ENCODE data around the gene ZNF445.

The ZNF445 gene

GRCh38 chr3:44437800-44438199, 39.7 kb downstream of the ZNF445 start:
- no peak for TF ChIP-seq FOXP2 (optimal IDR thresholded peaks at IDR 0.05; ENCODE audit: control extremely low read depth, extremely low read length, insufficient read depth)
- no peaks in the 10 kb centered on the region for H3K9me3 ChIP-seq (ENCODE audit: low read depth, low read length)
- H3K4me3 ChIP-seq: no peak overlapping the region

DNA sequence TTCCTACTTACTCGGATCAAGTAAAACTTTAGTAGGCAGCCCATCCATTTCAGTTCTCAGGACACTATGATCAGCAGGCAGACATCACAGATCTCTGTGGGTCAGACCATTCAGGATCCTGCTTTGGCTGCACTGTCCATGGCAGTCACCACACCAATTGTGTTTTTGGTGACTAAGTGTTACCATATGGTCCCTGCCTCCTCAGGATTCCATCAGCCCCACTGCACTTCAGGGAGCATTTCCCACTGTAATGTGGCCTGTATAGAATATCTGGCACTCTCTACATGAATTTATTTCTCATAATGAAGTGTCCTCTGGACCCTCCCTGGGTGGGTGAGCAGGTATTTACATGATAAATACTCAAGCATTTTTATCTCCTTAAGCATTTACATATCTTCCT, 41.3 kb downstream of the ZNF445 start:
- TF ChIP-seq POLR2AphosphoS5 (IDR thresholded peaks at IDR 0.05; ENCODE audit: borderline replicate concordance, low read depth, low read length): no peak
- no peak for TF ChIP-seq EZH2 (IDR thresholded peaks at IDR 0.05)
- no peak for TF ChIP-seq FOXP2 (optimal IDR thresholded peaks at IDR 0.05; ENCODE audit: control extremely low read depth, extremely low read length, insufficient read depth)
- H3K4me3 ChIP-seq: no peak overlapping the region

More at GRCh38 chr3:44437800-44438199, 39.7 kb downstream of the ZNF445 start:
- Histone ChIP-seq H3K36me3 (ENCODE audit: insufficient read depth, low read length) (no peaks in the 10 kb centered on the region; the same call in 1 of the 2 replicates), H3K27ac (no peak overlapping the region), H3K9ac (ENCODE audit: insufficient read length) (no peak overlapping the region)
- no peak for DNase-seq (ENCODE audit: low read depth, low spot score)

GRCh38 chr3:44434834-44435510, 42.5 kb downstream of the ZNF445 start:
- Histone ChIP-seq H3K4me3 (no peak overlapping the region), H3K27ac (no peak overlapping the region), H3K36me3 (ENCODE audit: insufficient read depth, low read length) (no peaks in the 10 kb centered on the region), H3K9me3 (ENCODE audit: low read depth, low read length) (no peaks in the 10 kb centered on the region), H3K9ac (ENCODE audit: insufficient read length) (no peak overlapping the region)
- TF ChIP-seq EZH2 (IDR thresholded peaks at IDR 0.05) (no peak), FOXP2 (optimal IDR thresholded peaks at IDR 0.05; ENCODE audit: control extremely low read depth, extremely low read length, insufficient read depth) (no peak), POLR2AphosphoS5 (IDR thresholded peaks at IDR 0.05; ENCODE audit: borderline replicate concordance, low read depth, low read length) (no peak)
- DNase-seq (ENCODE audit: low read depth, low spot score): no peak

More for the DNA sequence above, 41.3 kb downstream of the ZNF445 start:
- H3K9me3 ChIP-seq (ENCODE audit: low read depth, low read length): no peaks in the 10 kb centered on the region
- H3K36me3 ChIP-seq (ENCODE audit: insufficient read depth, low read length): no peaks in the 10 kb centered on the region
- H3K27ac ChIP-seq: no peak overlapping the region
- DNase-seq (ENCODE audit: low read depth, low spot score): no peak
- H3K9ac ChIP-seq (ENCODE audit: insufficient read length): no peak overlapping the region

DNA sequence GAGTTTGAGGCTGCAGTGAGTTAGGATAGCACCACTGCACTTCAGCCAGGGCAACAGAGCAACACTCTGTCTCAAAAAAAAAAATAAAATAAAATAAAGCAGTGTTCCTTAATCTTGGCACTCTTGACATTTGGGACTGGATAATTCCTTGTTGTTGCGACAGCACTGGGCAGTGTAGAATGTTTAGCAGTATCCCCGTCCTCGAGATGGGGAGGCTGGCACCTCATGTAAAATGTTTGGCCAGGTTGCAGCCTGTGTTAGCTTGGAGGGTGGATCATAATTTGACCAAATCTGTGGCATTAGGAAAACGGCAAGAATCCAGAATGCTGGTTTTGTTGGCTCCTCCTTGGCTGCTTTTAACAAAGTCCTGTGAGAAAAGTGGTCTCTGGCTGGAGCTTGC, 47.0 kb downstream of the ZNF445 start:
- H3K36me3 ChIP-seq (ENCODE audit: insufficient read depth, low read length): no peaks in the 10 kb centered on the region

DNA sequence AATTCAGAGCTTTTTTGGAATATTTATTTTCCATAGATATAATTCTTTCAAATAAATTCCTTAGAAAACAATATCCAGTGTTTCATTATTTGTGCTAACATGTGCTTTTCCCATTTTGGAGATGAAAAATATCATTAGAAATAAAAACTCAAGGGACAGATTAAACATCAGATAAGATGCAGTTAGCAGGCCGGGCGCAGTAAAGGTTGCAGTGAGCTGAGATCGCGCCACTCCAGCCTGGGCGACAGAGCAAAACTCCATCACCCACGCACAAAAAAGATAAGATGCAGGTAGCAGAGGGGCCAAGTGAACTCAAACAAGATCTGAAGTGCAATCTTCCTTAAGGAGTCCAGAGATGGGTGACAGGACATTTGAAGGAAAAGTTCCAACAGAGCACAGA, 48.0 kb downstream of the ZNF445 start:
- no peak for DNase-seq (ENCODE audit: low read depth, low spot score)
- Histone ChIP-seq H3K9ac (ENCODE audit: insufficient read length) (no peak overlapping the region), H3K4me3 (no peak overlapping the region), H3K36me3 (ENCODE audit: insufficient read depth, low read length) (no peaks in the 10 kb centered on the region), H3K27ac (no peak overlapping the region), H3K9me3 (ENCODE audit: low read depth, low read length) (no peaks in the 10 kb centered on the region)
- TF ChIP-seq POLR2AphosphoS5 (IDR thresholded peaks at IDR 0.05; ENCODE audit: borderline replicate concordance, low read depth, low read length) (no peak), EZH2 (IDR thresholded peaks at IDR 0.05) (no peak), FOXP2 (optimal IDR thresholded peaks at IDR 0.05; ENCODE audit: control extremely low read depth, extremely low read length, insufficient read depth) (no peak)

More for the DNA sequence above, 47.0 kb downstream of the ZNF445 start:
- Histone ChIP-seq H3K9ac (ENCODE audit: insufficient read length) (no peak overlapping the region), H3K4me3 (no peak overlapping the region), H3K9me3 (ENCODE audit: low read depth, low read length) (no peaks in the 10 kb centered on the region), H3K27ac (no peak overlapping the region)
- TF ChIP-seq FOXP2 (optimal IDR thresholded peaks at IDR 0.05; ENCODE audit: control extremely low read depth, extremely low read length, insufficient read depth): no peak
- TF ChIP-seq POLR2AphosphoS5 (IDR thresholded peaks at IDR 0.05; ENCODE audit: borderline replicate concordance, low read depth, low read length): no peak
- TF ChIP-seq EZH2 (IDR thresholded peaks at IDR 0.05): no peak
- no peak for DNase-seq (ENCODE audit: low read depth, low spot score)

GRCh38 chr3:44428910-44429309, 48.6 kb downstream of the ZNF445 start:
- Histone ChIP-seq H3K9me3 (ENCODE audit: low read depth, low read length) (no peaks in the 10 kb centered on the region), H3K36me3 (ENCODE audit: insufficient read depth, low read length) (no peaks in the 10 kb centered on the region), H3K9ac (ENCODE audit: insufficient read length) (no peak overlapping the region), H3K4me3 (no peak overlapping the region), H3K27ac (no peak overlapping the region)
- no peak for TF ChIP-seq POLR2AphosphoS5 (IDR thresholded peaks at IDR 0.05; ENCODE audit: borderline replicate concordance, low read depth, low read length)
- DNase-seq (ENCODE audit: low read depth, low spot score): no peak

DNA sequence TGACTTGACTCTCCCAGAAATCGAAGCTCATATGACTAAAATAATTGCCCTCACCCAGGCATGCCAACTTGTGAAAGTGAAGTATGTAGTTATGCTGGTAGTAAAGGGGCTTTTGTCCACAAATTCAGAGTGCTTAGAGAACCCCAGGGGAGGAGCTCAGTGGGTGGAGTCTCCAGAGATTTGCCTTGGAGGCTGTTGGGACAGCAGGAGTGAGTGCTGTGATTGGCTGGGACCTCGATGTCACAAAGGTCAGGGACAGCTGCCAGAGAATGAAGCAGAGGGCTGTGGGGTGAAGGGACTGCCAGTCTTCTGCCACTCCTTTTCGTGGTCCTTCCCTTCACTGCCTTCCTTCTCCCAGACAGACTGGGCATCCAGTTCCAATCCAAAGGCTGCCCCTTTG, 49.8 kb downstream of the ZNF445 start:
- Histone ChIP-seq H3K4me3 (no peak overlapping the region), H3K9ac (ENCODE audit: insufficient read length) (no peak overlapping the region), H3K36me3 (ENCODE audit: insufficient read depth, low read length) (no peaks in the 10 kb centered on the region), H3K9me3 (ENCODE audit: low read depth, low read length) (no peaks in the 10 kb centered on the region), H3K27ac (no peak overlapping the region)
- TF ChIP-seq FOXP2 (optimal IDR thresholded peaks at IDR 0.05; ENCODE audit: control extremely low read depth, extremely low read length, insufficient read depth) (no peak), EZH2 (IDR thresholded peaks at IDR 0.05) (no peak), POLR2AphosphoS5 (IDR thresholded peaks at IDR 0.05; ENCODE audit: borderline replicate concordance, low read depth, low read length) (no peak)
- DNase-seq (ENCODE audit: low read depth, low spot score): no peak

- TF ChIP-seq EZH2 (IDR thresholded peaks at IDR 0.05): no peak
- no peak for TF ChIP-seq FOXP2 (optimal IDR thresholded peaks at IDR 0.05; ENCODE audit: control extremely low read depth, extremely low read length, insufficient read depth)
- TF ChIP-seq POLR2AphosphoS5 (IDR thresholded peaks at IDR 0.05; ENCODE audit: borderline replicate concordance, low read depth, low read length): no peak
- H3K9ac ChIP-seq (ENCODE audit: insufficient read length): no peak overlapping the region
- H3K36me3 ChIP-seq (ENCODE audit: insufficient read depth, low read length): no peaks in the 10 kb centered on the region
- no peaks in the 10 kb centered on the region for H3K9me3 ChIP-seq (ENCODE audit: low read depth, low read length)
- no peak overlapping the region for H3K27ac ChIP-seq
- H3K4me3 ChIP-seq: no peak overlapping the region
- no peak for DNase-seq (ENCODE audit: low read depth, low spot score)
These were observed 52.7 kb downstream of the ZNF445 start for GRCh38 chr3:44424758-44425157.

GRCh38 chr3:44421280-44421679, 56.2 kb downstream of the ZNF445 start:
- Histone ChIP-seq H3K36me3 (ENCODE audit: insufficient read depth, low read length) (no peaks in the 10 kb centered on the region), H3K9me3 (ENCODE audit: low read depth, low read length) (no peaks in the 10 kb centered on the region)
- DNase-seq (ENCODE audit: low read depth, low spot score): no peak

More at GRCh38 chr3:44421280-44421679, 56.2 kb downstream of the ZNF445 start:
- no peak overlapping the region for H3K27ac ChIP-seq
- no peak overlapping the region for H3K9ac ChIP-seq (ENCODE audit: insufficient read length)
- H3K4me3 ChIP-seq: no peak overlapping the region
- TF ChIP-seq POLR2AphosphoS5 (IDR thresholded peaks at IDR 0.05; ENCODE audit: borderline replicate concordance, low read depth, low read length) (no peak), FOXP2 (optimal IDR thresholded peaks at IDR 0.05; ENCODE audit: control extremely low read depth, extremely low read length, insufficient read depth) (no peak), EZH2 (IDR thresholded peaks at IDR 0.05) (no peak)
